ENCODE data around the gene PCP4.

The PCP4 gene

GRCh38 chr21:39976800-39977199 lies 109.6 kb downstream of the PCP4 start:
- DNase-seq: no peak
